Measurements from ENCODE around the gene CDH23. TPM values are rescaled to one million over a fixed set of nuclear protein-coding genes. Genes with fewer than 3 reads are reported as not detected.

The CDH23 gene
- polyA plus RNA-seq, 1 donor from 2014 or later, result 6.6 TPM

GRCh38 chr10:71809628-71810027, 412.9 kb downstream of the CDH23 start:
- no peaks in the 10 kb centered on the region for H3K36me3 ChIP-seq (ENCODE audit: insufficient read depth, low read length)
- no peaks in the 10 kb centered on the region for H3F3A ChIP-seq (ENCODE audit: insufficient read depth, low read length, poor library complexity, severe bottlenecking)
- no peak overlapping the region for H3K4me2 ChIP-seq (ENCODE audit: low read length)
- H3K79me2 ChIP-seq (replicated peaks; ENCODE audit: insufficient read depth, low read length), result no peaks in the 10 kb centered on the region
- H3K9me2 ChIP-seq (ENCODE audit: insufficient read depth, low read length), result no peaks in the 10 kb centered on the region
- no peaks in the 10 kb centered on the region for H3K27me3 ChIP-seq (ENCODE audit: insufficient read depth, low read depth, low read length)
- H3K4me3 ChIP-seq (ENCODE audit: low read length), result no peak overlapping the region
- no peak for TF ChIP-seq EP300 (conservative IDR thresholded peaks at IDR 0.05; ENCODE audit: poor library complexity, severe bottlenecking)
- no peak for TF ChIP-seq CTCF (IDR thresholded peaks at IDR 0.05; ENCODE audit: poor library complexity, severe bottlenecking)
- no peak for TF ChIP-seq SMC3 (conservative IDR thresholded peaks at IDR 0.05; ENCODE audit: poor library complexity)
- TF ChIP-seq RAD21 (conservative IDR thresholded peaks at IDR 0.05), result no peak
- TF ChIP-seq TAF1 (IDR thresholded peaks at IDR 0.05; ENCODE audit: low read depth), result no peak
- no peak for TF ChIP-seq POLR2AphosphoS5 (IDR thresholded peaks at IDR 0.05)
- TF ChIP-seq, protein P1, sequence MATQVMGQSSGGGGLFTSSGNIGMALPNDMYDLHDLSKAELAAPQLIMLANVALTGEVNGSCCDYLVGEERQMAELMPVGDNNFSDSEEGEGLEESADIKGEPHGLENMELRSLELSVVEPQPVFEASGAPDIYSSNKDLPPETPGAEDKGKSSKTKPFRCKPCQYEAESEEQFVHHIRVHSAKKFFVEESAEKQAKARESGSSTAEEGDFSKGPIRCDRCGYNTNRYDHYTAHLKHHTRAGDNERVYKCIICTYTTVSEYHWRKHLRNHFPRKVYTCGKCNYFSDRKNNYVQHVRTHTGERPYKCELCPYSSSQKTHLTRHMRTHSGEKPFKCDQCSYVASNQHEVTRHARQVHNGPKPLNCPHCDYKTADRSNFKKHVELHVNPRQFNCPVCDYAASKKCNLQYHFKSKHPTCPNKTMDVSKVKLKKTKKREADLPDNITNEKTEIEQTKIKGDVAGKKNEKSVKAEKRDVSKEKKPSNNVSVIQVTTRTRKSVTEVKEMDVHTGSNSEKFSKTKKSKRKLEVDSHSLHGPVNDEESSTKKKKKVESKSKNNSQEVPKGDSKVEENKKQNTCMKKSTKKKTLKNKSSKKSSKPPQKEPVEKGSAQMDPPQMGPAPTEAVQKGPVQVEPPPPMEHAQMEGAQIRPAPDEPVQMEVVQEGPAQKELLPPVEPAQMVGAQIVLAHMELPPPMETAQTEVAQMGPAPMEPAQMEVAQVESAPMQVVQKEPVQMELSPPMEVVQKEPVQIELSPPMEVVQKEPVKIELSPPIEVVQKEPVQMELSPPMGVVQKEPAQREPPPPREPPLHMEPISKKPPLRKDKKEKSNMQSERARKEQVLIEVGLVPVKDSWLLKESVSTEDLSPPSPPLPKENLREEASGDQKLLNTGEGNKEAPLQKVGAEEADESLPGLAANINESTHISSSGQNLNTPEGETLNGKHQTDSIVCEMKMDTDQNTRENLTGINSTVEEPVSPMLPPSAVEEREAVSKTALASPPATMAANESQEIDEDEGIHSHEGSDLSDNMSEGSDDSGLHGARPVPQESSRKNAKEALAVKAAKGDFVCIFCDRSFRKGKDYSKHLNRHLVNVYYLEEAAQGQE (IDR thresholded peaks at IDR 0.05; ENCODE audit: borderline replicate concordance), result no peak
- TF ChIP-seq MXI1 (conservative IDR thresholded peaks at IDR 0.05; ENCODE audit: poor library complexity, severe bottlenecking), result no peak
- TF ChIP-seq EZH2 (IDR thresholded peaks at IDR 0.05; ENCODE audit: borderline replicate concordance, insufficient read depth, low read length, poor library complexity, severe bottlenecking), result no peak
- H3K9me3 ChIP-seq (ENCODE audit: low read length), result no peaks in the 10 kb centered on the region
- H4K20me1 ChIP-seq (ENCODE audit: insufficient read depth), result no peaks in the 10 kb centered on the region
- H3K27ac ChIP-seq (ENCODE audit: low read length), result no peak overlapping the region
- no peak overlapping the region for H3K9ac ChIP-seq (ENCODE audit: low read length)
- H2AFZ ChIP-seq (ENCODE audit: low read depth, low read length), result no peak overlapping the region

- Histone ChIP-seq H3K4me3 (ENCODE audit: low read length) (no peak overlapping the region), H3K4me2 (ENCODE audit: low read length) (no peak overlapping the region), H3K79me2 (replicated peaks; ENCODE audit: insufficient read depth, low read length) (no peaks in the 10 kb centered on the region), H3K27me3 (ENCODE audit: insufficient read depth, low read depth, low read length) (no peaks in the 10 kb centered on the region), H3K36me3 (ENCODE audit: insufficient read depth, low read length) (no peaks in the 10 kb centered on the region), H3K9me3 (ENCODE audit: low read length) (no peaks in the 10 kb centered on the region), H3K27ac (ENCODE audit: low read length) (no peak overlapping the region), H4K20me1 (ENCODE audit: insufficient read depth) (no peaks in the 10 kb centered on the region), H3F3A (ENCODE audit: insufficient read depth, low read length, poor library complexity, severe bottlenecking) (no peaks in the 10 kb centered on the region), H3K9ac (ENCODE audit: low read length) (no peak overlapping the region), H2AFZ (ENCODE audit: low read depth, low read length) (no peak overlapping the region), H3K9me2 (ENCODE audit: insufficient read depth, low read length) (no peaks in the 10 kb centered on the region)
- TF ChIP-seq SMC3 (conservative IDR thresholded peaks at IDR 0.05; ENCODE audit: poor library complexity) (no peak), RAD21 (conservative IDR thresholded peaks at IDR 0.05) (no peak), POLR2AphosphoS5 (IDR thresholded peaks at IDR 0.05) (peak; percentile 24)
Observed at GRCh38 chr10:71810048-71810750, 413.5 kb downstream of the CDH23 start.

Data from neural cell (in vitro differentiated cells).